Measurements from ENCODE around the gene MAD1L1. TPM values are rescaled to one million over a fixed set of nuclear protein-coding genes. Genes with fewer than 3 reads are reported as not detected.

MAD1L1 gene
- total RNA-seq, 2 experiments from 2014 or later = 58.3 to 65.3 TPM

- DNase-seq (ENCODE audit: low spot score) = no peak
- H2AFZ ChIP-seq (ENCODE audit: low read length) = no peak overlapping the region
Measured at GRCh38 chr7:2196381-2197378, 36.1 kb downstream of the MAD1L1 start.

GRCh38 chr7:2195400-2196246 is 37.1 kb downstream of the MAD1L1 start:
- BruUV-seq (replicated peaks) = no TSS peak
- Histone ChIP-seq H3K27ac (ENCODE audit: low read depth, low read length, poor library complexity, severe bottlenecking) (no peak overlapping the region), H3K9me2 (ENCODE audit: insufficient read depth, low read length) (no peaks in the 10 kb centered on the region), H3K4me2 (ENCODE audit: low read length) (no peak overlapping the region), H4K20me1 (ENCODE audit: insufficient read depth, low read length) (no peaks in the 10 kb centered on the region), H2AFZ (ENCODE audit: low read length) (no peak overlapping the region), H3K36me3 (ENCODE audit: insufficient read depth, low read length) (peaks cover 84% of the 10 kb centered on the region), H3K4me1 (ENCODE audit: insufficient read depth, low read length, poor library complexity, severe bottlenecking) (no peaks in the 10 kb centered on the region), H3K79me2 (ENCODE audit: insufficient read depth, low read depth, low read length) (no peaks in the 10 kb centered on the region), H3K9me3 (ENCODE audit: low read length) (peaks cover 6% of the 10 kb centered on the region), H3K4me3 (ENCODE audit: low read depth, low read length, poor library complexity, severe bottlenecking) (no peak overlapping the region)
- POLR2A ChIA-PET = interaction anchor here (0.8 kb wide), 1 partner anchor 35 kb away, joined by 3 read pairs; no protein-coding TSS in a partner anchor
- no peak for DNase-seq (ENCODE audit: low spot score)
- no peak for TF ChIP-seq EZH2phosphoT487 (IDR thresholded peaks at IDR 0.05; ENCODE audit: borderline replicate concordance, low read depth, low read length)
- intact Hi-C loops (cut with micrococcal nuclease; ENCODE audit: unreplicated experiment) = no loop called here
- CTCF ChIA-PET (ENCODE audit: unreplicated experiment) = no interaction called here

More at GRCh38 chr7:2196381-2197378, 36.1 kb downstream of the MAD1L1 start:
- BruUV-seq (replicated peaks) = no TSS peak
- Histone ChIP-seq H3K4me1 (ENCODE audit: insufficient read depth, low read length, poor library complexity, severe bottlenecking) (no peaks in the 10 kb centered on the region), H3K9me2 (ENCODE audit: insufficient read depth, low read length) (no peaks in the 10 kb centered on the region), H3K9me3 (ENCODE audit: low read length) (peaks cover 6% of the 10 kb centered on the region), H3K79me2 (ENCODE audit: insufficient read depth, low read depth, low read length) (no peaks in the 10 kb centered on the region), H3K27ac (ENCODE audit: low read depth, low read length, poor library complexity, severe bottlenecking) (no peak overlapping the region), H3K36me3 (ENCODE audit: insufficient read depth, low read length) (peaks cover 78% of the 10 kb centered on the region), H3K4me2 (ENCODE audit: low read length) (no peak overlapping the region), H3K4me3 (ENCODE audit: low read depth, low read length, poor library complexity, severe bottlenecking) (no peak overlapping the region), H4K20me1 (ENCODE audit: insufficient read depth, low read length) (no peaks in the 10 kb centered on the region)
- intact Hi-C loops (cut with micrococcal nuclease; ENCODE audit: unreplicated experiment) = no loop called here
- CTCF ChIA-PET (ENCODE audit: unreplicated experiment) = no interaction called here
- no peak for TF ChIP-seq CTCF (conservative IDR thresholded peaks at IDR 0.05; ENCODE audit: low read length)
- no peak for TF ChIP-seq EZH2phosphoT487 (IDR thresholded peaks at IDR 0.05; ENCODE audit: borderline replicate concordance, low read depth, low read length)
- POLR2A ChIA-PET = no interaction called here

GRCh38 chr7:2193575-2194305 is 39.0 kb downstream of the MAD1L1 start:
- peaks cover 84% of the 10 kb centered on the region for H3K36me3 ChIP-seq (ENCODE audit: insufficient read depth, low read length)
- no peak overlapping the region for H2AFZ ChIP-seq (ENCODE audit: low read length)
- no peaks in the 10 kb centered on the region for H3K9me2 ChIP-seq (ENCODE audit: insufficient read depth, low read length)
- H3K4me2 ChIP-seq (ENCODE audit: low read length) = no peak overlapping the region
- no peaks in the 10 kb centered on the region for H4K20me1 ChIP-seq (ENCODE audit: insufficient read depth, low read length)
- POLR2A ChIA-PET = no interaction called here
- TF ChIP-seq CTCF (conservative IDR thresholded peaks at IDR 0.05; ENCODE audit: low read length) (no peak), EZH2phosphoT487 (IDR thresholded peaks at IDR 0.05; ENCODE audit: borderline replicate concordance, low read depth, low read length) (no peak)
- no peak overlapping the region for H3K27ac ChIP-seq (ENCODE audit: low read depth, low read length, poor library complexity, severe bottlenecking)
- no peaks in the 10 kb centered on the region for H3K79me2 ChIP-seq (ENCODE audit: insufficient read depth, low read depth, low read length)
- intact Hi-C loops (cut with micrococcal nuclease; ENCODE audit: unreplicated experiment) = loop anchor here (5.0 kb wide), 1 partner anchor 91 kb away; no protein-coding TSS in a partner anchor
- BruUV-seq (replicated peaks) = no TSS peak
- no peaks in the 10 kb centered on the region for H3K4me1 ChIP-seq (ENCODE audit: insufficient read depth, low read length, poor library complexity, severe bottlenecking)
- no peak for DNase-seq (ENCODE audit: low spot score)
- CTCF ChIA-PET (ENCODE audit: unreplicated experiment) = no interaction called here
- H3K4me3 ChIP-seq (ENCODE audit: low read depth, low read length, poor library complexity, severe bottlenecking) = no peak overlapping the region
- peaks cover 6% of the 10 kb centered on the region for H3K9me3 ChIP-seq (ENCODE audit: low read length)

All from OCI-LY7 (cell line).